Loucy (cell line): ENCODE data around the gene BMF.

ENCODE experiments used
- EZH2phosphoT487 ChIP-seq: fragments of 200-600 bp; IDR thresholded peaks from 2 replicates; pipeline ENCODE4 v1.6.1; 2018; ENCODE audit warnings: antibody characterized with exemption, mild to moderate bottlenecking, moderate library complexity, borderline replicate concordance
- TF ChIP-seq, protein P1 (sequence below): fragments of 200-600 bp; sonication (generic); conservative IDR thresholded peaks from 2 replicates; pipeline ENCODE4 v1.5.1; 2014; ENCODE audit warnings: mild to moderate bottlenecking, antibody characterized with exemption, low read length

DNA sequence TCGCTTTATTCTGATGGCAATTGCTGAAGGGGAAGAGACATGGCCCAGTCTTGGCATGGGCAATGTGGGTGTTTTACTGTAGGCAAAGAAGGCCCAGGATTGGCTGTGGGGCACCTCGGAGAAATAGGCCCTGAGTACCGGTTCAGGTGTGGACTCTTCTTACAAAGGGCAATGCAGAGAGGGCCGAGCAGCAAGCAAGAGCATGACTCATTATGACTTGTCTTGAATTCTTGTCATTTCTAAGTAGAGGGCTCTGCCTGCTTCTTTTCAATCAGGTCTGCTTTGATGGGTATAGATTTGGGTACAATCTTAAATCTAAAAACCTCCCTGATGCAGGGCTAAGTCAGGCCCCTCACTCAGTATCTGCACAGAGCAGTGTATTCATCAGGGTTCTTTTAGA, 37.4 kb upstream of the BMF start:
- TF ChIP-seq, protein P1, sequence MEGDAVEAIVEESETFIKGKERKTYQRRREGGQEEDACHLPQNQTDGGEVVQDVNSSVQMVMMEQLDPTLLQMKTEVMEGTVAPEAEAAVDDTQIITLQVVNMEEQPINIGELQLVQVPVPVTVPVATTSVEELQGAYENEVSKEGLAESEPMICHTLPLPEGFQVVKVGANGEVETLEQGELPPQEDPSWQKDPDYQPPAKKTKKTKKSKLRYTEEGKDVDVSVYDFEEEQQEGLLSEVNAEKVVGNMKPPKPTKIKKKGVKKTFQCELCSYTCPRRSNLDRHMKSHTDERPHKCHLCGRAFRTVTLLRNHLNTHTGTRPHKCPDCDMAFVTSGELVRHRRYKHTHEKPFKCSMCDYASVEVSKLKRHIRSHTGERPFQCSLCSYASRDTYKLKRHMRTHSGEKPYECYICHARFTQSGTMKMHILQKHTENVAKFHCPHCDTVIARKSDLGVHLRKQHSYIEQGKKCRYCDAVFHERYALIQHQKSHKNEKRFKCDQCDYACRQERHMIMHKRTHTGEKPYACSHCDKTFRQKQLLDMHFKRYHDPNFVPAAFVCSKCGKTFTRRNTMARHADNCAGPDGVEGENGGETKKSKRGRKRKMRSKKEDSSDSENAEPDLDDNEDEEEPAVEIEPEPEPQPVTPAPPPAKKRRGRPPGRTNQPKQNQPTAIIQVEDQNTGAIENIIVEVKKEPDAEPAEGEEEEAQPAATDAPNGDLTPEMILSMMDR = no peak
- TF ChIP-seq EZH2phosphoT487 = no peak
